GM19351 (cell line): Measurements from ENCODE around the gene PHAF1.

Source experiments
- ATAC-seq: cut with Tn5 transposase; IDR thresholded peaks from one replicate; pipeline ENCODE4 v1.9.1; 2021; ENCODE audit warnings: mild to moderate bottlenecking, moderate library complexity; ENCODE audit not compliant: unreplicated experiment

The PHAF1 gene

GRCh38 chr16:67162506-67163163, 52.9 kb downstream of the PHAF1 start:
- ATAC-seq = no peak

- ATAC-seq = no peak
Measured at GRCh38 chr16:67163164-67163998, 53.6 kb downstream of the PHAF1 start.

- no peak for ATAC-seq
Measured at GRCh38 chr16:67163999-67164558, 54.3 kb downstream of the PHAF1 start.

GRCh38 chr16:67164599-67165061, 54.9 kb downstream of the PHAF1 start, which contains the start of gene HSF4:
Gene HSF4, plus strand, starts transcription at chr16:67164745. Its CDS starts 67 bp downstream, at chr16:67164812.
- ATAC-seq = no peak

- no peak for ATAC-seq
Measured at GRCh38 chr16:67165121-67166078, 55.7 kb downstream of the PHAF1 start.

- no peak for ATAC-seq
Measured at GRCh38 chr16:67166110-67166547, 56.4 kb downstream of the PHAF1 start.

- ATAC-seq = no peak
Measured at GRCh38 chr16:67166598-67167168, 56.9 kb downstream of the PHAF1 start.

- ATAC-seq = no peak
Measured at GRCh38 chr16:67167588-67167987, 57.8 kb downstream of the PHAF1 start.

GRCh38 chr16:67169011-67169451, 59.3 kb downstream of the PHAF1 start:
- no peak for ATAC-seq

GRCh38 chr16:67169642-67170167, 60.0 kb downstream of the PHAF1 start:
- no peak for ATAC-seq

GRCh38 chr16:67170168-67170948, 60.6 kb downstream of the PHAF1 start, which contains the start of gene NOL3:
Gene NOL3, plus strand, starts transcription at chr16:67170538.
- no peak for ATAC-seq

- ATAC-seq = no peak
Measured at GRCh38 chr16:67170949-67171649, 61.4 kb downstream of the PHAF1 start.

- no peak for ATAC-seq
Measured at GRCh38 chr16:67173323-67173722, 63.6 kb downstream of the PHAF1 start.

- ATAC-seq = peak; percentile 44
Measured at GRCh38 chr16:67173808-67174705, 64.3 kb downstream of the PHAF1 start.

GRCh38 chr16:67174706-67175231, 65.0 kb downstream of the PHAF1 start:
- no peak for ATAC-seq

GRCh38 chr16:67176662-67177061, 66.9 kb downstream of the PHAF1 start:
- ATAC-seq = no peak
